DMS79 (cell line): ENCODE data around the gene ZMYND8.

ENCODE experiments used
- DNase-seq: peaks from one replicate; lab custom pipeline; 2025; lab: John Stamatoyannopoulos, UW

The ZMYND8 gene

DNA sequence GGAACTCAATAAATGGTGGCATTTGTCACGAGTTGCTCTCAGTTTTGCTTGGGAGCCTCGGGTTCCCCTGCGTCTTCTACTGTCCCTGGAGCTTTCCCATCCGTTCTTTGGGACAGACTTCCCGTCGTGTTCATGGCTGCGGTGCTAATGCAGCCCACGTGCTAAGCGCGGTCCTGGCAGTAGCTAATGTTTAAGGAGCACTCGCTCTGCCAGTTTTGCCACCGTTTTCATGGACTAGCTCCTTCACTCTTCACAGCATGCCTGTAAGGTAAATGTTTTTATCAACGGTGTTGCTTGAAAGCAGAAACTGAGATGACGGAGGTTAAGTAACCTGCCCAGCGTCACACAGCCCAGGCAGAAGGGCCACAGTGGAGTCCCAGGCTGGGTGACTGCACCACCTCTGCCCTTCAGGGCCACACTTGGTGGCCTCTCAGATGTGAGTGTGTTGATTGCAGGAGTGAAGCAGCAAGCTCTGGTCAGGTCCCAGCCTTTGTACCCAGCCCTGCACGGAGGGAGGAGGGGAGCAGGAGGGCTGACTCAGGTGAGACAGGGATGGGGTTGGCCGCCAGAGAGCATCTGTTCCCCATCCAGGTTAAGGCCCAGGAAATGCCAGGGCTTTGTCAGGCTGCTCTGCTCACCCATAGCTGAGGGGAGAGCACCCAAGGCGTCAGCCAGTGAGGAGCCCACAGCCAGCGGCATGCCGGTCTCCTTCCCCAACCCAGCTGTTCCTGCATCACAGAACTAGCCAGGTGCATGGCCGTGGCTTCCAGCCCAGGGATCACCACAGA lies 181.8 kb downstream of the ZMYND8 start:
- DNase-seq: no peak

DNA sequence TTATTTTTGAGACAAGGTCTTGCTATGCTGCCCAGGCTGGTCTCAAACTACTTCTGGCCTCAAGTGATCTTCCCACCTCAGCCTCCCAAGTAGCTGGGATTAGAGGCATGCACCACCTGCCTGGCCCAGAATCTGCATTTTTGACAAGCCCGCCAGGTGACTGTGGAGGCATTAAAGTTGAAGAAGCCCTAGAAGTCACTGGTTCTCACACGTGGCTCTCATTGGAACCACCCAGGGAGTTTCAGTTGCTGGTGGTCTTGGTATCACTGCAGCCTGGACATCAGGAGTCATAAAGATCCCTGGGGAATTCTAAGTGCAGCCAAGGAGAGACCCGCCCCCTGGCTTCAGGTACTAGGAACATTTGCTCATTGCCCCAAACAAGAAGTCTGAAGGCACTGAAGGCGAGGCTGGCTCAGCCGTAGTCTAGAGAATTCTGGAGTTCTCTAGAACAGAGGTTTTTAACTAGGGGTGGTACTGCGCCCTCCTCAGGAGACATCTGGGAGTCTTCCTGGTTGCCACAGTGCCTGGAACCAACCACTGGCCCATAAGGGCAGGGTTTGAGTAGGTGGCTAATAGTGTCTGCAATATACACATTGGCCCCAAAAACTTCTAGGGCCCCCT lies 182.8 kb downstream of the ZMYND8 start:
- no peak for DNase-seq

DNA sequence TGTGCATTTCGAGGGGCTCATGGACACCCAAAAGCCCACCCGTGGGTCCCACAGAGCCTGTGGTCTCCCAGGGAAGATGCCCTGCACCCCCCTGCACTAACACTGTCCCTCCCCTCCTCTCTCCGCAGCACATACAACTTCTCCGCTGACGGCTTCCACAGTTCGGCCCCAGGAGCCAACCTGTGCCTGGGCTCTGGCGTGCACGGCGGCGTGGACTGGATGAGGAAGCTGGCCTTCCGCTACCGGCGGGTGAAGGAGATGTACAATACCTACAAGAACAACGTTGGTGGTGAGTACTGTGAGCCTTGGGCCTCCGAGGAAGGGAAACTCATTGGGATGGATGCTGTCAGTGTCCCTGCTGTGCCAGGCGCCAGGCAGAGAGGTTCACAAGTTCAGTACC lies 183.9 kb downstream of the ZMYND8 start:
- no peak for DNase-seq

DNA sequence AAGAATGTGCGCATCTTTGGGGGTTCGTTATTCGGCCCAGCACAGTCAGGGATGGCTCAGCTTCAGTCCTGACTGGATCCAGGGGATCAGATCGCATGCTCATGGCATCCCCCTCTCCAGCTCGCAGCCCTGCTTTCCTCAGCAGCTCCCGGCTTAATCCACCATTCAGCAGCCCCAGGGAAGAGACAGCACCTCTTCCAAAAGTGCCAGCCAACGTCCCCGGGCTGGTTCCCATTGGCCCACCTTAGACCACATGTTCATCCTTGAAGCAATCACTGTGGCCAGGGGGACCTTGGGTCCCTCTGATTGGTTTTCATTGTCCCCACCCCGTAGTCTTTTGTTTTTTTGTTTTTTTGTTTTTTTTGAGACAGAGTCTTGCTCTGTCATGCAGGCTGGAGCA lies 188.7 kb downstream of the ZMYND8 start:
- DNase-seq: no peak

DNA sequence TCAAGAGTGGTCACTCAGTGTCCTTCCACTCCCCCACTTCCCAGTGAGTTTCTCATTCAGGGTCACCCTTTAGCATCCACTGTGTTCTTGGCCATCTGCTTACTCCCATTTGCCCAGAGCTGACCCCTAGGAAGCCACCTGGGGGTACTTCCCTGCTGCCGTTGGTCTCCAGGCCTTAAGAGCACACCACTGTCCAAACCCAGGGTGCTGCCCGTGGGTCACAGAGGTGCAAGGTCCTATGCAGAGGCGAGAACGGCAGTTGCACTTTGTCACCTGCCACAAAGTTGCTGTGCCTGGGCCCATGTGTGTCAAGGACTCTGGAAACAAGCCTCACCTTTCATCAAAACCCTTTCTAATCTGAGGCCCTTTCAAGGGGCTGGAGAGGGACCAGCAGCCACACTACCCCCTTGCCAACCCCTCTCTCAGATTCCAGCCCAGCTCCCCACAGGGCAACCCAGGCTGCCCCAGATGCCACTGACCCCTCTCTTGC lies 191.1 kb downstream of the ZMYND8 start:
- DNase-seq: no peak

DNA sequence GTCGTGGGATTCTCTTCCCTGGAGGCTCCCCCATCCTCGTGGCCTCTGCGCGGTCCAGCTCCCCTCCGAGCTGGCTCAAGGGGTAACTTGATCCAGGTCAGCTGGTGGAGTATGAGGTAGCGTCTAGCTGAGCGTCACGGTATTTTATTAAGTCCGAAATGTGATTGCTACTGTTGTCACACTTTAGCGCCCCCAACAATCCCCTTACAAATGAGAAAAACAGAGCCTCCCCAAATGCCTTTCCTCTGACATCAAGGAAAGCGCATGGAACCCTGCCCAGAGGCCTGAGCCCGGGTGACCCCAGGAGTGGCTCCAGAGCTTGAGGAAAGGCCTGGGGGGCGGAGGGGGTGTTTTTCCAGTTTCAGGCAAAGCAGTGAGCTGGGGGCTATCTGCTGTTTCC lies 192.4 kb downstream of the ZMYND8 start:
- DNase-seq: no peak

DNA sequence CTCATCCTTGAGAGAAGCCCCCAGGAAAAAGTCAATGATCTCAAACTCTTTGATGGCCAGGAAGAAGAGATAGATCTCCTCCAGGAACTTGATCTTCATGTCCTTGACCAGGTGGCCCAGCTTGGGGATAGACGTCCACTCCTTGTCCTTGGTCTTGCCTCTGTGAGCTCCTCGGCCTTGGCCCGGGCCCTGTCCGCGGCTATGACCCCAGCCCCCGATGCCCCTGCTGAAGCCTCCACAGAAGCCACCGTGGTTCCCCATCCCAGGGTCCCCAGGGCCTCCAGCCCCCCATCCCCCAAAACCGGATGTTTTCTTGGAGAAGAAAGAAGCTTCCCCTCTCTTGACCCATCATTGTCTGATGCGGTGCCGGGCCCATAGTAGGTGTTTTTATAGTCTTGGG lies 195.1 kb downstream of the ZMYND8 start:
- DNase-seq: no peak

DNA sequence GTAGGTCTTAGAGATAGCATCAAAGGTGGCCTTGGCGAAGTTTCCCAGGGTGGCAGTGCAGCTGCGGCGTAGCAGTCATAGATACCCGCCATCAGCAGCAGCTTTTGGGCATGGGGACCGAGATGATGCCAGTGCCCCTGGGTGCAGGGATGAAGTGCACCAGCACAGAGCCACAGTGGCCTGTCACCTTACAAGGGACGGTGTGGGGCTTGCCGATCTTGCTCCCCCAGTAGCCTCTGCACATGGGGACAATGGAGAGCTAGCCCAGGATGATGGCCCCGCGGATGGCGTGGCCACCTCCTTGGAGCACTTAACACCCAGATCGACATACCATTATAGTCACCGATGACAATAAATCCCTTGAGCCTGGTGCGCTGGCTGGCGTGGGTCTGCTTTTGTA lies 195.5 kb downstream of the ZMYND8 start:
- DNase-seq: no peak

DNA sequence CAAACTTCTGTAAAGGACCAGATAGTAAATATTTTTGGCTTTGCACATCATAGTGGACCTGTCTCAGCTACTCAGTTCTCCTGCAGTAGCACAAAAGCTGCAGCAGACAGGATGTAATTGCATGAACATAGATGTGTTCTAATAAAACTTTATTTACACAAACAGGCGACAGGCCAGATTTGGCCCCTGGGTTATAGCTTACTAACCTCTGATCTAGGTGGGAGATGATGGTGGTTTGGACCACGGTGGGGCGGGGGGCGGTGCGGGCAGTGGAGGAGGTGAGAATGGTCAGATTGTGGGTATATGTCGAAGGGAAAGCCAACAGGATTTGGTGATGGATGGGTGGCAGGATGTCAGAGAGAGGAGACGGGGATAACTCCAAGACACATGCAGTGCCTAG lies 196.3 kb downstream of the ZMYND8 start:
- DNase-seq: no peak
